Mesenchymal stem cell (in vitro differentiated cells and primary cell): ENCODE measurements around the gene NUDT1.

Source experiments
- DNase-seq: peaks from one replicate; pipeline ENCODE4 v3.0.0-alpha.2; 2013
- H2AFZ ChIP-seq: one replicate; pipeline ENCODE4 v1.6.1; 2013; ENCODE audit warnings: low read depth, mild to moderate bottlenecking, control low read depth, inconsistent platforms, low read length, moderate library complexity
- H2AK5ac ChIP-seq: 2 replicates; pipeline ENCODE4 v1.6.1; 2013; ENCODE audit warnings: low read length, moderate library complexity, mild to moderate bottlenecking, inconsistent platforms; ENCODE audit not compliant: severe bottlenecking
- H2BK120ac ChIP-seq: one replicate; pipeline ENCODE4 v1.6.1; 2013; ENCODE audit warnings: low read depth, mild to moderate bottlenecking, inconsistent platforms, low read length, moderate library complexity
- H2BK12ac ChIP-seq, 2 experiments: one replicate each; pipeline ENCODE4 v1.6.1; 2013; ENCODE audit warnings: inconsistent platforms in 2 of 2, low read length in 2 of 2, mild to moderate bottlenecking in 2 of 2, moderate library complexity in 2 of 2, control low read depth in 1 of 2
- H2BK15ac ChIP-seq: one replicate; pipeline ENCODE4 v1.6.1; 2013; ENCODE audit warnings: mild to moderate bottlenecking, low read depth, inconsistent platforms; ENCODE audit not compliant: poor library complexity, severe bottlenecking
- H2BK5ac ChIP-seq: 2 replicates; pipeline ENCODE4 v1.6.1; 2013; ENCODE audit warnings: low read depth, mild to moderate bottlenecking, low read length, control low read depth, inconsistent platforms; ENCODE audit not compliant: poor library complexity, severe bottlenecking
- H3K14ac ChIP-seq, 2 experiments: one replicate each; pipeline ENCODE4 v1.6.1; 2013; ENCODE audit warnings: inconsistent platforms in 2 of 2, low read length in 2 of 2, control low read depth in 1 of 2, mild to moderate bottlenecking in 1 of 2, moderate library complexity in 1 of 2
- H3K18ac ChIP-seq, 2 experiments: one replicate each; pipeline ENCODE4 v1.6.1; 2013; ENCODE audit warnings: inconsistent platforms in 2 of 2, low read length in 2 of 2, control low read depth in 1 of 2, low read depth in 1 of 2, mild to moderate bottlenecking in 1 of 2
- H3K23ac ChIP-seq, 2 experiments: one replicate each; pipeline ENCODE4 v1.6.1; 2013; ENCODE audit warnings: inconsistent platforms in 2 of 2, low read length in 2 of 2, mild to moderate bottlenecking in 2 of 2, moderate library complexity in 2 of 2, control low read depth in 1 of 2
- H3K27ac ChIP-seq: 2 replicates; pipeline ENCODE4 v1.5.1; 2013; ENCODE audit warnings: mild to moderate bottlenecking, moderate library complexity, low read length, control low read depth, inconsistent platforms; ENCODE audit not compliant: poor library complexity, severe bottlenecking
- H3K27me3 ChIP-seq, 2 experiments: 2 replicates each; pipeline versions ENCODE4 v1.6.1 to v1.7.0; 2013; ENCODE audit warnings: low read length in 2 of 2, mild to moderate bottlenecking in 2 of 2, moderate library complexity in 2 of 2, control low read depth in 1 of 2, inconsistent platforms in 1 of 2; ENCODE audit not compliant: control insufficient read depth in 1 of 2, insufficient read depth in 1 of 2
- H3K36me3 ChIP-seq, 2 experiments: 2 replicates each; pipeline versions ENCODE4 v1.6.1 to v1.7.0; 2013; ENCODE audit warnings: low read length in 2 of 2, control low read depth in 1 of 2, inconsistent platforms in 1 of 2, low read depth in 1 of 2, mild to moderate bottlenecking in 1 of 2; ENCODE audit not compliant: insufficient read depth in 2 of 2, control insufficient read depth in 1 of 2
- H3K4ac ChIP-seq, 2 experiments: one replicate each; pipeline ENCODE4 v1.6.1; 2013; ENCODE audit warnings: inconsistent platforms in 2 of 2, low read length in 2 of 2, mild to moderate bottlenecking in 2 of 2, moderate library complexity in 2 of 2, control low read depth in 1 of 2, low read depth in 1 of 2
- H3K4me1 ChIP-seq: 2 replicates; pipeline ENCODE4 v1.6.1; 2013; ENCODE audit warnings: low read depth, low read length, control low read depth; ENCODE audit not compliant: control insufficient read depth, insufficient read depth
- H3K4me2 ChIP-seq: 2 replicates; pipeline ENCODE4 v1.6.1; 2013; ENCODE audit warnings: low read length, mild to moderate bottlenecking, inconsistent platforms; ENCODE audit not compliant: poor library complexity, severe bottlenecking
- H3K4me3 ChIP-seq, 2 experiments: 2 replicates each; pipeline versions ENCODE4 v1.5.1 to v1.7.0; 2013; ENCODE audit warnings: low read length in 2 of 2, mild to moderate bottlenecking in 2 of 2, control low read depth in 1 of 2, low read depth in 1 of 2; ENCODE audit not compliant: insufficient read depth in 1 of 2
- H3K79me1 ChIP-seq: replicated peaks from 2 replicates; pipeline ENCODE4 v1.6.1; 2013; ENCODE audit warnings: mild to moderate bottlenecking, control low read depth, low read length, inconsistent platforms; ENCODE audit not compliant: poor library complexity, severe bottlenecking
- H3K9ac ChIP-seq: 2 replicates; pipeline ENCODE4 v1.7.0; 2013; ENCODE audit warnings: mild to moderate bottlenecking, low read length, moderate library complexity
- H3K9me3 ChIP-seq: 2 replicates; pipeline ENCODE4 v1.7.0; 2013; ENCODE audit warnings: mild to moderate bottlenecking, low read length; ENCODE audit not compliant: control insufficient read depth
- H4K8ac ChIP-seq: one replicate; pipeline ENCODE4 v1.6.1; 2013; ENCODE audit warnings: inconsistent platforms, mild to moderate bottlenecking, low read length, moderate library complexity
- H4K91ac ChIP-seq: one replicate; pipeline ENCODE4 v1.6.1; 2013; ENCODE audit warnings: mild to moderate bottlenecking, low read length, inconsistent platforms
- whole genome bisulfite sequencing: methylation state at CpG from one replicate; pipeline ENCODE4 v1.1.7; 2013; ENCODE audit warnings: mixed read lengths; 5-methylcytosine and 5-hydroxymethylcytosine counted together

The NUDT1 gene

DNA sequence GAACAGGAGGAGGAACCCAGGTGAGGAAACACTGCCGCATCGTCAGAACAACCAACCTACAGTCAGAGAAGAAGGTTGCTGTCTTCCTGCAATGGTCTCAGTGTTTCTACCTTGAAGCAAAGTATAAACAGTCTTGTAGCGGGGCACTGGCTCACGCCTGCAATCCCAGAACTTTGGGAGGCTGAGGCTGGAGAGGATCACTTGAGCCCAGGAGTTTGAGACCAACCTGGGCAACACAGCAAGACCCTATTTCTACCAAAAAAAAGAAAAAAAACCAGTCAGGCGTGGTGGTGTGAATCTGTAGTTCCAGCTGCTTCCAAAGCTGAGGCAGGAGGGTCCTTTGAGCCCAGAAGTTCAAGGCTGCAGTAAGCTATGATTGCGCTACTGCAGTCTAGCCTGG, 48.9 kb downstream of the NUDT1 start:
- Histone ChIP-seq H3K4me3 (no peak overlapping the region), H4K8ac (no peak overlapping the region), H3K14ac (no peak overlapping the region), H3K9me3 (no peaks in the 10 kb centered on the region), H2BK120ac (no peak overlapping the region), H2BK15ac (no peak overlapping the region), H3K36me3 (peaks cover 0 to 13% of the 10 kb centered on the region in 2 experiments), H4K91ac (no peak overlapping the region), H2AFZ (no peak overlapping the region), H3K4me2 (no peak overlapping the region), H3K4ac (no peak overlapping the region), H2BK5ac (no peak overlapping the region), H3K18ac (no peak overlapping the region), H3K23ac (no peak overlapping the region), H3K79me1 (peaks cover 33% of the 10 kb centered on the region), H3K27me3 (no peaks in the 10 kb centered on the region), H3K27ac (no peak overlapping the region), H2BK12ac (no peak overlapping the region), H3K9ac (no peak overlapping the region), H3K4me1 (no peaks in the 10 kb centered on the region), H2AK5ac (no peak overlapping the region)
- WGBS = 96% methylated on average over 6 of the region's 6 CpGs
- DNase-seq = no peak

DNA sequence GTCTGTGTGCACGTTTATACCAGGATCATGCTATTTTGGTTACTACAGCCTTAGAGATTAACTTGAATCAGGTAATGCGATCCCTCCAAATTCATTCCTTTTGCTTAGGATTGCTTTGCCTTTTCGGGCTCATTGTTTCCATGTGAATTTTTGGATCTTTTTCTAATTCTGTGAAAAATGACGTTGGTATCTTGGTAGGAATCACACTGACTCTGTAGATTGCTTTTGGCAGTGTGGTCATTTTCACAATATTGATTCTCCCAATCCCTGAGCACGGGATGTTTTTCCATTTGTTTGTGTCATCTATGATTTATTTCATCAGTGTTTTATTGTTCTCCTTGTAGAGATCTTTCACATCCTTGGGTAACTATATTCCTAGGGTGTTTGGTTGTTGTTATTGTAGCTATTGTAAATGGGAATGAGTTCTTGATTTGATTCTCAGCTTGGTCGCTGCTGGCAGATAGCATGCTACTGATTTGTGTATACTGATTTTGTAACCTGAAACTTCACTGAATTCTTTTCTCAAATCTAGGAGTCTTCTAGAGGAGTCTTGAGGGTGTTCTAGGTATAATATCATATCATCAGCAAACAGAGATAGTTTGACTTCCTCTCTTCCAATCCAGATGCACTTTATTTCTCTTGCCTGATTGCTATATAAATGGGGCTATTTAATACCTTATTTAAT, 54.1 kb downstream of the NUDT1 start:
- DNase-seq = no peak
- no peak overlapping the region for H4K8ac ChIP-seq
- peaks cover 33% of the 10 kb centered on the region for H3K79me1 ChIP-seq
- no peak overlapping the region for H2AFZ ChIP-seq
- no peak overlapping the region for H3K14ac ChIP-seq
- no peak overlapping the region for H3K4me2 ChIP-seq
- H4K91ac ChIP-seq = no peak overlapping the region
- no peaks in the 10 kb centered on the region for H3K27me3 ChIP-seq
- no peak overlapping the region for H3K18ac ChIP-seq
- H3K4me1 ChIP-seq = peaks cover 1% of the 10 kb centered on the region
- H3K9ac ChIP-seq = no peak overlapping the region
- H3K36me3 ChIP-seq = peaks cover 0 to 2% of the 10 kb centered on the region in 2 experiments
- no peak overlapping the region for H3K27ac ChIP-seq
- no peak overlapping the region for H2BK5ac ChIP-seq
- H3K9me3 ChIP-seq = no peaks in the 10 kb centered on the region
- H3K23ac ChIP-seq = no peak overlapping the region
- no peak overlapping the region for H3K4me3 ChIP-seq
- no peak overlapping the region for H2BK15ac ChIP-seq
- H2BK12ac ChIP-seq = no peak overlapping the region
- WGBS = 94% methylated on average over 4 of the region's 6 CpGs
- H2AK5ac ChIP-seq = no peak overlapping the region
- no peak overlapping the region for H2BK120ac ChIP-seq
- H3K4ac ChIP-seq = no peak overlapping the region

DNA sequence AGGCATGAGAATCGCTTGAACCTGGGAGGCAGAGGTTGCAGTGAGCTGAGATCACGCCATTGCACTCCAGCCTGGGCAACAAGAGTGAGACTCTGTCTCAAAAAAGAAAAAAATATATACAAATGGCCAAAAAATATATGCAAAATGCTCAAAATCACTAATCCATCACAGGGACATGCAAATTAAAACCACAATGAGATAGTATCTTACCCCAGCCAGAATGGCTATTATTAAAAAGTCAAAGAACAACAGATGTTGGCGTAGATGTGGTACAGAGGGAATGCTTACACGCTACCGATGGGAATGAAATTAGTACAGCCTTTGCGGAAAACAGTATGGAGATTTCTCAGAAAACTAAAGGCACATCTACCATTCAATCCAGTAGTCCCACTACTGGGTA, 54.8 kb downstream of the NUDT1 start:
- Histone ChIP-seq H2BK15ac (no peak overlapping the region), H3K4ac (no peak overlapping the region), H2BK12ac (no peak overlapping the region), H3K36me3 (no peaks in the 10 kb centered on the region), H2BK120ac (no peak overlapping the region), H3K27me3 (no peaks in the 10 kb centered on the region), H3K4me3 (no peak overlapping the region), H3K9ac (no peak overlapping the region), H2AK5ac (no peak overlapping the region), H4K91ac (no peak overlapping the region), H3K14ac (no peak overlapping the region), H3K9me3 (no peaks in the 10 kb centered on the region), H3K23ac (no peak overlapping the region), H2BK5ac (no peak overlapping the region), H3K4me2 (no peak overlapping the region), H3K4me1 (peaks cover 4% of the 10 kb centered on the region), H4K8ac (no peak overlapping the region), H3K79me1 (peaks cover 36% of the 10 kb centered on the region), H2AFZ (no peak overlapping the region), H3K18ac (no peak overlapping the region), H3K27ac (no peak overlapping the region)
- 100% methylated on average over 5 of the region's 6 CpGs for WGBS
- no peak for DNase-seq

DNA sequence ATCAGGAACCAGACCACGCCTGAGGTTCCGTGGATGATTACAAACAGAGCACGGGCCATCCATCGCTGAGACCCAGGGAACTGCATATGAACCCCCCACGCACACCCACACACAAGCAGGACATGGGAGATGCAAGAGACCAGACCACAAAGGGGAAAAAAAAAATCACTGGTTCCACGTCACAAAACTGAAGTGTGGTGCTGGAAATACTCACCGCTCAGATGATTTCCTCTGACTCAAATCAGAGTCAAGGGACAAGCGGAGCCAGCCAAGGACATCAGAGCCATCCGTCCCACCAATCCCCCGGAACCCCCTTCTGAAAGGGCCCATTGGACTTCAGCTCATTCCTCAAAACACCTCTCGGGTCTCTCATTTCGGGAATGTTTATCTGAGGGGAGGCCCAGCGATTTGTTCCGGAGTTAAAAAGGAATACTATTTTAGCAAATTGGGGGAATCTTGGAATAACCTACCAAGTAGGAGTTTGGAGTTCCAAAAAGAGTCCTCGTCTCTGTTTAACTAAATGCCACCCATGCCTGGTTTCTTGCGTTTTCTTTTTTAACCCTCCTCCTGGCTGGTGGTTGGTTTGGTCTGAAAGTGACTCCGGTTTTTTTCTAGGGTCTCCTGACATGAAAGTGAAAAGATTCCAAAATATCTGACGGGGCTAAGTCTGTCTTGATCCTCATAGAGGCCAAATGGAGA, 57.3 kb downstream of the NUDT1 start:
- WGBS = 94% methylated on average over 18 of the region's 18 CpGs
- H2BK120ac ChIP-seq = no peak overlapping the region
- no peak overlapping the region for H2BK15ac ChIP-seq
- H4K91ac ChIP-seq = no peak overlapping the region
- H3K9me3 ChIP-seq = no peaks in the 10 kb centered on the region
- H3K14ac ChIP-seq = no peak overlapping the region
- H3K18ac ChIP-seq = no peak overlapping the region
- no peak overlapping the region for H2BK12ac ChIP-seq
- H4K8ac ChIP-seq = no peak overlapping the region
- no peak overlapping the region for H3K23ac ChIP-seq
- peak overlapping the region; percentile 75 for H3K9ac ChIP-seq
- no peaks in the 10 kb centered on the region for H3K27me3 ChIP-seq
- peaks cover 29% of the 10 kb centered on the region for H3K79me1 ChIP-seq
- H3K4me2 ChIP-seq = no peak overlapping the region
- H3K36me3 ChIP-seq = no peaks in the 10 kb centered on the region
- H2BK5ac ChIP-seq = no peak overlapping the region
- H3K4me3 ChIP-seq = no peak overlapping the region
- H3K4ac ChIP-seq = no peak overlapping the region
- H3K27ac ChIP-seq = no peak overlapping the region
- H2AK5ac ChIP-seq = peak overlapping the region; percentile 13
- H3K4me1 ChIP-seq = peaks cover 4% of the 10 kb centered on the region
- peak; percentile 47 for DNase-seq
- no peak overlapping the region for H2AFZ ChIP-seq
